ENCODE data around the gene OPALIN. TPM values are rescaled to one million over a fixed set of nuclear protein-coding genes. Genes with fewer than 3 reads are reported as not detected.
A peak's percentile ranks its signal among the peaks of the same experiment; 100 is the strongest.

The OPALIN gene
- total RNA-seq, 4 donors from 2014 or later, result not detected

DNA sequence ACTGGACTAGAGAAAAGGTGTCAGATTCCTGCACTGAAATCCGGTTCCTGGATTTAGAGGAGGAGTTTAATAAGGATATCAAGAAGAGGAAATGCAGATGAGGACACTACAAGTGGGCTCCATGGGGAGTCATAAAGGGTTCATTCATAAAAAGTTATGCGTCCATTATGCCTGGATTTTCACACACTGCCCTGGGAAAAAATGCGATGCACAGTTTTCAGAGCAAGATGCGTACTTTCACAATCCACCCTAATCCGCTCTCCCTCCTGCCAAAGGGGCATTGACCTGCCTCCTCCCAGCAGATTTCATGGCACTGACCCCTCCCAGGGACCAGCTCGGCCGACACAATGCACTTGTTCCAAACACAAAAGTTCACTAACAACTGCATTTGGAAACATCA is 42.2 kb upstream of the OPALIN start:
- no peak for TF ChIP-seq POLR2A (IDR thresholded peaks at IDR 0.05)
- intact Hi-C loops (cut with DNase I; ENCODE audit: low total_unique reads), result no loop called here
- peak in 1 of 2 donors; percentile 73 for DNase-seq (ENCODE audit: low spot score in 2 of 2)
- no peak overlapping the region for H3K4me3 ChIP-seq (ENCODE audit: low read depth, poor library complexity, severe bottlenecking)
- WGBS, 2 donors, result 59 to 66% methylated on average over 7 of the region's 7 CpGs

- DNase-seq (ENCODE audit: low spot score in 2 of 2), result no peak
- intact Hi-C loops (cut with DNase I; ENCODE audit: low total_unique reads), result no loop called here
- WGBS, 2 donors, result 40 to 51% methylated on average over 3 of the region's 3 CpGs
- H3K4me3 ChIP-seq (ENCODE audit: low read depth, poor library complexity, severe bottlenecking), result no peak overlapping the region
- TF ChIP-seq CTCF (IDR thresholded peaks at IDR 0.05) (no peak), POLR2A (IDR thresholded peaks at IDR 0.05) (no peak)
These were observed 41.7 kb upstream of the OPALIN start for GRCh38 chr10:96400465-96400864.

DNA sequence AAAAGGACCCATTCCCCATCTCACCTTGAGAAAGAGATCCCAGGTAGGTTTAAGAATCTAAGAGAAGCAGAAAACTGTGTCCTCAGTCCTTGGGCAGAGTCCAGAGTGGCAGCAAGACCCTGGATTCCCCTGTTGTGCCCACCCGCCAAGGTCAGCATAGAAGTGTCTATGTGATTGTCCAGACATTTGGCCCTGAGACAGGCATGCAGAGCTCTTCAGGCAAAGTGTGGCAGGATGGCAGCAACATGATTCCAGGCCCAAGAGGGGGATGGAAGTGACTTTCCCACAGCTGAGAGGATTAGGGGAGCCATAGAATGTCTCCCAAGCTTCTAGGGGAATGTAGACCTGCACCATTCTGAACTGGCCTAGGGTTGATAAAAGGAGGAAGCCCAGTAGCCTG is 39.1 kb upstream of the OPALIN start:
- 93 to 100% methylated on average over 1 of the region's 1 CpG for WGBS, 2 donors
- no peak overlapping the region for H3K4me3 ChIP-seq (ENCODE audit: low read depth, poor library complexity, severe bottlenecking)
- no peak for TF ChIP-seq POLR2A (IDR thresholded peaks at IDR 0.05)
- TF ChIP-seq CTCF (IDR thresholded peaks at IDR 0.05), result no peak
- intact Hi-C loops (cut with DNase I; ENCODE audit: low total_unique reads), result loop anchor here (10.0 kb wide), 1 partner anchor 427 kb away; no protein-coding TSS in a partner anchor
- DNase-seq (ENCODE audit: low spot score in 2 of 2), result no peak

DNA sequence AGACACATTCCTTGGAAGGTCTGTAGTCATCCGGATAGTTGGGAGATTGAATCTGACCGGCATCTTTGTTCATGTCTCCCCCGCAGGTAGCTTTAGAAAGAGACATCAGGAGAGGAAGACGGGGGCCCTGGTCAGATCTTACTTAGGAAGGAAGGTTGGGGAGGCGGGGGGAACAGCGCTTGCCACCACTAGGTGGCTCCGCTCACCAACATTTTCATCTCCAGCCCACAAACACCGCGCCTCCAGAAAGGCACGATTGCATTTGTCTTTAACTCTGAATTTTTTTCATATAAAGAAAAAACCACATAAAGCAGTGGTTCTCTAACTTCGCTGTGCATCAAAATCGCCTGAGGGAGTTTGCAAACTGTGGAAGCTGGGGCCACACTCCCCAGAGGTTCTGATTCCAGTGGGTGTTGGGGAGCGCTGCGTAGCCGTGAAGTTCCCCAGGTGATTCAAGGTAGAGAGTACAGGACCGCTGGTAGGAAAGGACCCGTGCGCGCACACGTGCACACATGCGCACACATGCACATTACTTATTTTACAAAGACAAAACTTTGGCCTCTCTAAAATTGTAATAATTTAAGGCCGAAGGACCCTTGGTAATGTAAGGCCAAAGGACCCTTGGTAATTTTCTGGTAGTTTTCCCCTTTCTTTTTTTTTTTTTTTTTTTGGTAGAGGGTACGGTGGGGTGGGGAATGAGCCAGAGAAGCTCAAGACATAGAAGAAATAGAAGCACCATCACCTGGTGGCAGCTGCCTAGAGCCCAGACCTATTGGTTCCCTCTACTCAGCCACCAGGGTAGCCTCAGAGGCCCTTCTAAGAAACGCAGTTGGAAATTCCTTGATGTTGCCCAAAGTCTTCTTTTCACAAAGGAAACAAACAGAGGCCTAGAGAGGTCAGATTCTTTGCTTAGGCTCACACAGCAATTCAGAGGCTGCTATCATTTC is 37.4 kb upstream of the OPALIN start:
- TF ChIP-seq CTCF (IDR thresholded peaks at IDR 0.05) (peak in 1 of 3 donors; percentile 24), POLR2A (IDR thresholded peaks at IDR 0.05) (no peak)
- intact Hi-C loops (cut with DNase I; ENCODE audit: low total_unique reads), result loop anchor here (10.0 kb wide), 1 partner anchor 429 kb away; no protein-coding TSS in a partner anchor
- no peak overlapping the region for H3K4me3 ChIP-seq (ENCODE audit: low read depth, poor library complexity, severe bottlenecking)
- DNase-seq (ENCODE audit: low spot score in 2 of 2), result peak; percentile 30 to 93
- WGBS, 2 donors, result 16 to 23% methylated on average over 24 of the region's 24 CpGs

DNA sequence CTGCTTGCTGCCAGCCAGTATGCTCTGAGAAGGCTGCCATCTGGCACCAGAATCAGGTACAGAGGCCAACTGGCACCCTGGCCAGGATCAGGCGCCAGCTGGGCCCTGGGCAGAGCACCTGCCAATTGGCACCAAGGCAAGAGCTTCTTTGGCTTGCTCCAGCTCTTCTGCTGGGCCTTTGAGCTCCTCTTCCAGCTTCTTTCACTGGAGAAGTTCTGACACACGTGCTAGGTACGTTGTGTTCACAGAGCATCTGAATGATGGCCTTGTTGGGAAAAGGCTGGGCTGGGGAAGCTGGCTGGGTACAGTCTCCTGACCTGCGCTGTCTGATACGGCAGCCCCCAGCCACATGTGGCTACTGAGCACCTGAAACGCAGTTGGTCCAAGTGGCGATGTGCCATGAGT is 31.7 kb upstream of the OPALIN start:
- 43 to 44% methylated on average over 7 of the region's 7 CpGs for WGBS, 2 donors
- TF ChIP-seq POLR2A (IDR thresholded peaks at IDR 0.05) (no peak), CTCF (IDR thresholded peaks at IDR 0.05) (no peak)
- no peak overlapping the region for H3K4me3 ChIP-seq (ENCODE audit: low read depth, poor library complexity, severe bottlenecking)
- DNase-seq (ENCODE audit: low spot score in 2 of 2), result peak in 1 of 2 donors; percentile 37
- intact Hi-C loops (cut with DNase I; ENCODE audit: low total_unique reads), result loop anchor here (10.0 kb wide), 1 partner anchor 434 kb away; no protein-coding TSS in a partner anchor

DNA sequence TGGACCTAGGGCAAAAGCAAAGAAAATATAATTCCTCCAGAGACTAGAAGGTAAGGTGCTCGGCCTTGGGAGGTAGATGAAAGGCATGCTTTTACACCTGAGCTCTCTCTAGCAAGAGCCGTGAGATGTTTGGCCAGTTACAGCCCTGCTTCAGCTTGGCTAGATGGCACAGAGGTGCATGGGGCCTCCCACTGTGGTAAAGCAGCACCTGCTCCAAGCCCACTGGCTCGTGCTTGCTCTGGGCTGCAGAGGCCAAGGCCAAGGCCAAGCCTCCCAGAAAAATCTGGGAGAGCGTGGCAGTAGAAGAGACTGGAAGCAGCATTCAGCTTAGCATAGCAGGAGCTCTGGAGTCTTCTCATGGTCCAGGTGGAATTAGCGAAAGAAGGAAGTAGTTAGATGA is 31.0 kb upstream of the OPALIN start:
- no peak for TF ChIP-seq POLR2A (IDR thresholded peaks at IDR 0.05)
- no peak for TF ChIP-seq CTCF (IDR thresholded peaks at IDR 0.05)
- DNase-seq (ENCODE audit: low spot score in 2 of 2), result no peak
- H3K4me3 ChIP-seq (ENCODE audit: low read depth, poor library complexity, severe bottlenecking), result no peak overlapping the region
- intact Hi-C loops (cut with DNase I; ENCODE audit: low total_unique reads), result loop anchor here (10.0 kb wide), 1 partner anchor 435 kb away; no protein-coding TSS in a partner anchor
- WGBS, 2 donors, result 57 to 65% methylated on average over 5 of the region's 5 CpGs

All from lower leg skin (tissue), 4 donors.